K562 (cell line): Measurements from ENCODE around the gene MYO3B. TPM values are rescaled to one million over a fixed set of nuclear protein-coding genes. Genes with fewer than 3 reads are reported as not detected.

Experiments
- BHLHE40 ChIP-seq: IDR thresholded peaks from 2 replicates; pipeline ENCODE4 v1.6.1; 2011; ENCODE audit warnings: low read length, improper control_type of control experiment
- CBFB ChIP-seq: sonication (generic); formaldehyde crosslinking; IDR thresholded peaks from 2 replicates; pipeline ENCODE4 v1.4.0; 2020; ENCODE audit warnings: mild to moderate bottlenecking, missing genetic modification reagents
- ESRRA ChIP-seq: fragments of 450-650 bp; IDR thresholded peaks from 2 replicates; pipeline ENCODE4 v1.6.1; 2014; ENCODE audit warnings: low read depth, mild to moderate bottlenecking, moderate library complexity, borderline replicate concordance
- HDAC3 ChIP-seq: fragments of 450-650 bp; IDR thresholded peaks from 2 replicates; pipeline ENCODE4 v1.6.1; 2018; ENCODE audit warnings: borderline replicate concordance, mild to moderate bottlenecking, moderate library complexity; ENCODE audit not compliant: partially characterized antibody
- HEY1 ChIP-seq: fragments of 250-450 bp; sonication (Bioruptor Pico); IDR thresholded peaks from 2 replicates; pipeline ENCODE4 v1.5.0; 2020; ENCODE audit warnings: mild to moderate bottlenecking, moderate library complexity, borderline replicate concordance
- HMGN3 ChIP-seq: IDR thresholded peaks from 2 replicates; pipeline ENCODE4 v1.6.1; 2011; ENCODE audit warnings: borderline replicate concordance, low read depth, mild to moderate bottlenecking, mixed read lengths, low read length; ENCODE audit not compliant: insufficient read length; ENCODE audit errors: extremely low read depth
- ID3 ChIP-seq, 2 experiments: fragments of 250-450 bp in 1 of 2; fragments of 450-650 bp in 1 of 2; sonication (Bioruptor Pico) in 1 of 2; IDR thresholded peaks; 2 replicates each; pipeline versions ENCODE4 v1.6.1 to v1.8.0; 2016 to 2021; ENCODE audit warnings: mild to moderate bottlenecking in 2 of 2, moderate library complexity in 2 of 2, missing compliant biosample characterization in 1 of 2, missing genetic modification characterization in 1 of 2
- KAT7 ChIP-seq: sonication (generic); formaldehyde crosslinking; IDR thresholded peaks from 2 replicates; pipeline ENCODE4 v1.8.0; 2022; ENCODE audit warnings: missing genetic modification reagents, mild to moderate bottlenecking, borderline replicate concordance
- L3MBTL2 ChIP-seq: fragments of 450-650 bp; IDR thresholded peaks from 2 replicates; pipeline ENCODE4 v1.6.1; 2016; ENCODE audit warnings: mild to moderate bottlenecking, moderate library complexity
- LEF1 ChIP-seq: fragments of 450-650 bp; IDR thresholded peaks from 2 replicates; pipeline ENCODE4 v1.6.1; 2016; ENCODE audit warnings: mild to moderate bottlenecking
- NBN ChIP-seq: fragments of 450-650 bp; IDR thresholded peaks from 2 replicates; pipeline ENCODE4 v1.6.1; 2016; ENCODE audit warnings: low read depth, mild to moderate bottlenecking
- RCOR1 ChIP-seq, 2 experiments: IDR thresholded peaks; 2 replicates each; pipeline ENCODE4 v1.6.1; 2012; ENCODE audit warnings: low read depth in 2 of 2, low read length in 2 of 2, borderline replicate concordance in 1 of 2, improper control_type of control experiment in 1 of 2
- ZBTB9 ChIP-seq: fragments of 450-650 bp; formaldehyde crosslinking; IDR thresholded peaks from 2 replicates; pipeline ENCODE4 v1.4.0; 2020; ENCODE audit warnings: mild to moderate bottlenecking, moderate library complexity
- ZFPM2 ChIP-seq: fragments of 250-450 bp; sonication (Bioruptor Pico); IDR thresholded peaks from 2 replicates; pipeline ENCODE4 v1.5.1; 2022; ENCODE audit warnings: mild to moderate bottlenecking
- ZNF592 ChIP-seq: fragments of 450-650 bp; IDR thresholded peaks from 2 replicates; pipeline ENCODE4 v1.6.1; 2017; ENCODE audit warnings: antibody characterized with exemption, mild to moderate bottlenecking
- polyA plus RNA-seq, 8 experiments: library from polyadenylated mRNA; depleted of rRNA in 4 of 8; stranded (reverse) in 5 of 8; unstranded in 3 of 8; fragments of >200 nt; fragmentation: Nextera tagmentation in 2 of 8; fragmentation: Illumina TruSeq in 1 of 8; extraction: Ambion mirVana in 2 of 8; extraction: Trizol in 1 of 8; gene quantifications; 2 replicates each; pipeline versions ENCODE4 v1.2.1 to v1.2.3, GENCODE V29; 2011 to 2014; ENCODE audit warnings: inconsistent platforms in 1 of 8, missing spikeins in 1 of 8
- total RNA-seq, 7 experiments: library from RNA; depleted of rRNA in 6 of 7; stranded (reverse); fragments of >200 nt in 6 of 7; fragmentation: Illumina TruSeq in 2 of 7; extraction: Trizol in 2 of 7; gene quantifications; 2 replicates each; pipeline versions ENCODE4 v1.2.1 to v1.2.3, GENCODE V29; 2011 to 2021; ENCODE audit warnings: low replicate concordance in 1 of 7
- TF ChIP-seq, protein P1 (sequence below): fragments of 450-650 bp; IDR thresholded peaks from 2 replicates; pipeline ENCODE4 v1.6.1; 2016; ENCODE audit warnings: antibody characterized with exemption
- TF ChIP-seq, protein P2 (sequence below): sonication (generic); formaldehyde crosslinking; IDR thresholded peaks from 2 replicates; pipeline ENCODE4 v1.8.0; 2022; ENCODE audit warnings: mild to moderate bottlenecking, low read depth, missing genetic modification reagents

The MYO3B gene
- total and polyA plus RNA-seq, 9 of the 15 experiments (the other 6 are each of a cell fraction or from before 2014, with no cell fraction given): 2.7 to 6.5 (median 3.6) TPM

- TF ChIP-seq L3MBTL2 (no peak), ZFPM2 (CRISPR knock-in tag) (no peak), BHLHE40 (no peak), RCOR1 (IDR thresholded peaks at IDR 0.05; ENCODE audit: borderline replicate concordance in 1 of 2, low read depth in 2 of 2, low read length in 2 of 2) (peak in 1 of 2 experiments; percentile 52; a peak in 1 of 4 replicates), HDAC3 (peak; percentile 54), HEY1 (CRISPR knock-in tag) (0 out of 2 replicates have a peak, but pooled peaks have one; percentile 29), ZBTB9 (CRISPR knock-in tag) (0 out of 2 replicates have a peak, but pooled peaks have one; percentile 50), CBFB (CRISPR knock-in tag) (no peak), ID3 (CRISPR knock-in tag; IDR thresholded peaks at IDR 0.05) (no peak), ID3 (tag; IDR thresholded peaks at IDR 0.05) (peak; percentile 74; the same call in 1 of the 2 replicates), KAT7 (no peak), ZNF592 (peak; percentile 63), NBN (peak; percentile 37; the same call in 1 of the 2 replicates), HMGN3 (no peak), ESRRA (no peak), LEF1 (no peak)
- TF ChIP-seq, protein P1, sequence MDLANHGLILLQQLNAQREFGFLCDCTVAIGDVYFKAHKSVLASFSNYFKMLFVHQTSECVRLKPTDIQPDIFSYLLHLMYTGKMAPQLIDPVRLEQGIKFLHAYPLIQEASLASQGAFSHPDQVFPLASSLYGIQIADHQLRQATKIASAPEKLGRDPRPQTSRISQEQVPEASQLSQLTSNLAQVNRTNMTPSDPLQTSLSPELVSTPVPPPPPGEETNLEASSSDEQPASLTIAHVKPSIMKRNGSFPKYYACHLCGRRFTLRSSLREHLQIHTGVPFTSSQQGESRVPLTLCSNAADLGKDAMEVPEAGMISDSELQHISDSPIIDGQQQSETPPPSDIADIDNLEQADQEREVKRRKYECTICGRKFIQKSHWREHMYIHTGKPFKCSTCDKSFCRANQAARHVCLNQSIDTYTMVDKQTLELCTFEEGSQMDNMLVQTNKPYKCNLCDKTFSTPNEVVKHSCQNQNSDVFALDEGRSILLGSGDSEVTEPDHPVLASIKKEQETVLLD: no peak
- TF ChIP-seq, protein P2, sequence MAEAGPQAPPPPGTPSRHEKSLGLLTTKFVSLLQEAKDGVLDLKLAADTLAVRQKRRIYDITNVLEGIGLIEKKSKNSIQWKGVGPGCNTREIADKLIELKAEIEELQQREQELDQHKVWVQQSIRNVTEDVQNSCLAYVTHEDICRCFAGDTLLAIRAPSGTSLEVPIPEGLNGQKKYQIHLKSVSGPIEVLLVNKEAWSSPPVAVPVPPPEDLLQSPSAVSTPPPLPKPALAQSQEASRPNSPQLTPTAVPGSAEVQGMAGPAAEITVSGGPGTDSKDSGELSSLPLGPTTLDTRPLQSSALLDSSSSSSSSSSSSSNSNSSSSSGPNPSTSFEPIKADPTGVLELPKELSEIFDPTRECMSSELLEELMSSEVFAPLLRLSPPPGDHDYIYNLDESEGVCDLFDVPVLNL (CRISPR knock-in tag): no peak
Measured at GRCh38 chr2:170361090-170361936, 183.4 kb downstream of the MYO3B start (continued).
